Gastrocnemius medialis (tissue), 4 donors: ENCODE data around the gene ATP10A. TPM values are rescaled to one million over a fixed set of nuclear protein-coding genes. Genes with fewer than 3 reads are reported as not detected.

Experiments
- ATAC-seq, 2 donors: fragments of 150-250 bp; one replicate each; pipeline ENCODE4 v1.9.1; 2016
- DNase-seq, 2 donors: peaks; one replicate each; pipeline ENCODE4 v3.0.0-alpha.2; 2019
- H3K27ac ChIP-seq, 4 donors: fragments of 200-600 bp; sonication (generic); 1 replicate in 1 of 4; 2 replicates in 3 of 4; pipeline ENCODE4 v1.5.1; 2016 to 2018; ENCODE audit warnings: mild to moderate bottlenecking in 2 of 4, moderate library complexity in 1 of 4
- H3K27me3 ChIP-seq, 3 donors: fragments of 200-600 bp; sonication (generic) in 2 of 3; 1 replicate in 1 of 3; 2 replicates in 2 of 3; pipeline versions ENCODE4 v1.5.1 to v1.6.0; 2016 to 2019; ENCODE audit warnings: mild to moderate bottlenecking in 1 of 3, moderate library complexity in 1 of 3
- H3K36me3 ChIP-seq, 2 donors: fragments of 200-600 bp; sonication (generic) in 1 of 2; one replicate each; pipeline ENCODE4 v1.5.1; 2017 to 2018
- H3K4me1 ChIP-seq, 2 donors: fragments of 200-600 bp; sonication (generic) in 1 of 2; one replicate each; pipeline ENCODE4 v1.5.1; 2016 to 2017; ENCODE audit warnings: mild to moderate bottlenecking in 2 of 2
- H3K4me3 ChIP-seq, 4 donors: fragments of 200-600 bp; sonication (generic) in 3 of 4; 1 replicate in 1 of 4; 2 replicates in 3 of 4; pipeline ENCODE4 v1.5.1; 2016 to 2019; ENCODE audit warnings: mild to moderate bottlenecking in 2 of 4
- H3K9me3 ChIP-seq, 3 donors: fragments of 200-600 bp; sonication (generic) in 2 of 3; 1 replicate in 1 of 3; 2 replicates in 2 of 3; pipeline ENCODE4 v1.5.1; 2016 to 2019
- CTCF ChIP-seq, 5 experiments: fragments of 450-650 bp in 3 of 5; fragments of 200-600 bp in 2 of 5; sonication (generic) in 2 of 5; IDR thresholded peaks in 4 of 5; conservative IDR thresholded peaks in 1 of 5; 1 replicate in 4 of 5; 2 replicates in 1 of 5; pipeline ENCODE4 v1.5.1; 2016 to 2019; ENCODE audit warnings: antibody characterized with exemption in 5 of 5, mild to moderate bottlenecking in 3 of 5, moderate library complexity in 3 of 5
- POLR2A ChIP-seq, 2 donors: fragments of 450-650 bp; IDR thresholded peaks; one replicate each; pipeline ENCODE4 v1.6.1; 2017; ENCODE audit warnings: antibody characterized with exemption in 2 of 2, mild to moderate bottlenecking in 2 of 2, moderate library complexity in 2 of 2
- in situ Hi-C, 4 donors: fragments of 200-750 bp; cut with MboI; loops; one replicate each; pipeline versions ENCODE4 v1.15.0 to v1.8.0; 2017; ENCODE audit warnings: low sequenced_read_pairs in 4 of 4
- intact Hi-C: fragments of 100-400 bp; cut with DNase I; formaldehyde crosslinking; loops from one replicate; pipeline ENCODE4 v1.15.1; 2023; ENCODE audit warnings: low total_unique reads
- total RNA-seq, 4 donors: library from RNA; depleted of rRNA; stranded (reverse); fragments of >200 nt; gene quantifications; one replicate each; pipeline versions ENCODE4 v1.1.0 to v1.2.3, GENCODE V29; 2016

ATP10A gene
- total RNA-seq, 4 donors from 2014 or later, result 0.36 to 0.56 (median 0.47) TPM

GRCh38 chr15:25850154-25851111, 12.7 kb downstream of the ATP10A start:
- no peaks in the 10 kb centered on the region for H3K27me3 ChIP-seq
- intact Hi-C loops (no loop called here), in situ Hi-C loops (no loop called here)
- H3K4me1 ChIP-seq, result peaks cover 0 to 14% of the 10 kb centered on the region in 2 donors
- H3K27ac ChIP-seq, result peak overlapping the region; percentile 1 to 61 (median 30)
- H3K9me3 ChIP-seq, result no peaks in the 10 kb centered on the region
- TF ChIP-seq POLR2A (IDR thresholded peaks at IDR 0.05) (no peak), CTCF (IDR thresholded peaks at IDR 0.05 in 4 of 5, conservative IDR thresholded peaks at IDR 0.05 in 1 of 5) (no peak)
- DNase-seq (peak; percentile 20 to 56), ATAC-seq (peak; percentile 62 to 80)
- H3K4me3 ChIP-seq, result peak overlapping the region; percentile 45 to 62 (median 50)
- no peaks in the 10 kb centered on the region for H3K36me3 ChIP-seq

DNA sequence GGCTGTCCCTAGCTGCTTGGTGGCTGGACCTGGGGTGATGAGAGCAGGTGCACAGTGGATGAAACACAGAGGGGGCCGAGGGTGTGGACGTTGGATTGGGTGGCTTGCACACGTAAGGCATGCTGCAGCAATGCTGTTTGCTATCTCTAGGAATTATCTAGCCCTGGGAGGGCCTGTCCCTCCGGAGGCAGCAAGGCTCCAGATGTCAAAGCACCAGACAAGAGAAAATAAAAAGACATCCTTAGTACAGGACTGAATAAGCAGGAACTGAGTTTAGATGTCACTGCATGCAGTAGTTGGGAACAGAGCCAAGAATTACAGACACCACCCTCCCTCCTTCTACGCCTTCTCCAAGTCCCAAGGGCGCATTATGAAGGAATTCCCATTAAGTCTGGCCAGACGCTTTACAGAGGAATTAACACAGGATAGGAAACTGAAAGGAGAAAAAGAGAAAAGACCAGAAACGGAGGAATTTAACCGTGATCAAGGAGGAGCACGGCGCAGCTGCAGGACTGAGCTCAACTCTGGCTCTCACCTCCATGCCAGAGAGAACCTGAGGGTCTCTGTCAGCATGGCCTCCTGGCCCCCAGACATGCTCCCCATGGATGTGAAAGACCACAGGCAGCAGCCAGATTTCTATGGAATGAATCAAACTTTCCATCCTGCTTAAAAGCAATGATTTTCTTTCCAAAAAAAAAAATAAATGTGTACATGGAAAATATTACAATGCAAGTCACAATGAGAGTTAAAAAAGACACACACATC, 13.8 kb downstream of the ATP10A start:
- H3K4me1 ChIP-seq, result peaks cover 0 to 14% of the 10 kb centered on the region in 2 donors
- intact Hi-C loops, result no loop called here
- H3K27ac ChIP-seq, result peak overlapping the region in 1 of 4 donors; percentile 33

GRCh38 chr15:25848784-25849156, 14.4 kb downstream of the ATP10A start:
- intact Hi-C loops, result no loop called here
- in situ Hi-C loops, result loop anchor here in 1 of 4 donors (25.0 kb wide), 1 partner anchor 89 kb away; no protein-coding TSS in a partner anchor
- TF ChIP-seq CTCF (IDR thresholded peaks at IDR 0.05 in 4 of 5, conservative IDR thresholded peaks at IDR 0.05 in 1 of 5) (no peak), POLR2A (IDR thresholded peaks at IDR 0.05) (no peak)
- Histone ChIP-seq H3K9me3 (no peaks in the 10 kb centered on the region), H3K36me3 (no peaks in the 10 kb centered on the region), H3K27me3 (no peaks in the 10 kb centered on the region), H3K27ac (no peak overlapping the region), H3K4me1 (peaks cover 0 to 14% of the 10 kb centered on the region in 2 donors), H3K4me3 (no peak overlapping the region)
- DNase-seq (no peak), ATAC-seq (no peak)

More for the DNA sequence above, 13.8 kb downstream of the ATP10A start:
- in situ Hi-C loops, result loop anchor here in 1 of 4 donors (25.0 kb wide), 1 partner anchor 88 kb away; no protein-coding TSS in a partner anchor
- no peak for DNase-seq
- TF ChIP-seq CTCF (IDR thresholded peaks at IDR 0.05 in 4 of 5, conservative IDR thresholded peaks at IDR 0.05 in 1 of 5) (no peak), POLR2A (IDR thresholded peaks at IDR 0.05) (no peak)
- Histone ChIP-seq H3K27me3 (no peaks in the 10 kb centered on the region), H3K9me3 (no peaks in the 10 kb centered on the region), H3K4me3 (peak overlapping the region in 1 of 4 donors; percentile 62), H3K36me3 (no peaks in the 10 kb centered on the region)
- peak in 1 of 2 donors; percentile 24 for ATAC-seq

- no peak overlapping the region for H3K4me3 ChIP-seq
- no peak for DNase-seq
- H3K27ac ChIP-seq, result no peak overlapping the region
- H3K36me3 ChIP-seq, result no peaks in the 10 kb centered on the region
- H3K4me1 ChIP-seq, result peaks cover 0 to 14% of the 10 kb centered on the region in 2 donors
- intact Hi-C loops (no loop called here), in situ Hi-C loops (loop anchor here in 1 of 4 donors (25.0 kb wide), 1 partner anchor 89 kb away; no protein-coding TSS in a partner anchor)
- TF ChIP-seq POLR2A (IDR thresholded peaks at IDR 0.05) (no peak), CTCF (IDR thresholded peaks at IDR 0.05 in 4 of 5, conservative IDR thresholded peaks at IDR 0.05 in 1 of 5) (no peak)
- H3K9me3 ChIP-seq, result no peaks in the 10 kb centered on the region
- H3K27me3 ChIP-seq, result no peaks in the 10 kb centered on the region
- ATAC-seq, result no peak
Measured at GRCh38 chr15:25848325-25848724, 14.8 kb downstream of the ATP10A start.
